CD4-positive, alpha-beta T cell treated with Interleukin-2 at 100 ng/mL for 4 hours (primary cell): ENCODE data around the gene SLA2.
"Not testable (repeated sequence)": the region's sequence is repeated elsewhere in the genome, so short reads cannot be mapped to it uniquely, and the experiment has no call there.

Source experiments
- DNase-seq: peaks from one replicate; pipeline ENCODE4 v3.0.0-alpha.2; 2020; ENCODE audit warnings: low spot score

Gene SLA2

DNA sequence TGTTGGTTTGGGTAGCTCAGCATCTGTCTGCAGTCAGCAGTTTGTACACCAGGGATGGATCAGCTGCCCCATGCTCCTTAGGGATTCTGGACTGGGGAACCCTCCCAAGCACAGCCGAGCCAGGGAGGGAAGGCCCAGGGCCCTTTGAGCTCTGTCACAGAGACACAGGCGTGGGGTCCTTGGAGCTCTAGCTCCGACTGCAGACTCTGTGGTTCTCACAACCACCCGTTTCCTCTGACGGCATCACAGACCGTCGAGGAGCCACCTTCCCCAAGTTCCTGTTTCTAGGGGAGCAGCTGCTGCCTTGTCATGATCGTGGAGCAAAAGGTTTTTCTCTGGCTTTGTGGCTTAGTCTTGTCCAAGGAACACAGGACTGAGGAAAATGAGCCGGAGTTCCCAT is at the start of gene SLA2:
Gene SLA2, minus strand, starts transcription at position 199 of the 400 bp plus-strand sequence. CDS start 4,861 bp downstream, outside the sequence.
- peak; percentile 63 for DNase-seq

- not testable (repeated sequence) for DNase-seq
Observed at GRCh38 chr20:36695467-36695866, 49.5 kb upstream of the SLA2 start.

- DNase-seq, result no peak
Observed at GRCh38 chr20:36688630-36689029, 42.6 kb upstream of the SLA2 start.

DNA sequence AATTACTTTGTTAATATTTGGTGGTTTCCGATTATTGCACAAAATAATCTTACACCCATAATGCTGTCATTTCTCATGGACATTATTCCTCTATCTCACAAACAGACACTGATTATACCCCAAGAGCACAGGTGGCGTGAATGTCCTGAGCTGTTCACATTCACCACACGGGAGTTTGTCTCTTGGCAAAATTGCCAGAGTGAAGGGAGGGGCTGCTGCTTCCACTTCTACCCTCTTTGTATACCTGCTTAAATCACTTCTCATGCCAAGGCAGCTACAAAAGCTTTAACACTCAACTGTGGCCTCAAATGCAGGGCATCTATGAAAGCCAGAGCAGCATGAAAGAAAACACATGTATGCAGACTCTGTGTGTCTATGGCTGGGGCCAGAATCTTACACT is 41.9 kb upstream of the SLA2 start:
- DNase-seq, result no peak

DNA sequence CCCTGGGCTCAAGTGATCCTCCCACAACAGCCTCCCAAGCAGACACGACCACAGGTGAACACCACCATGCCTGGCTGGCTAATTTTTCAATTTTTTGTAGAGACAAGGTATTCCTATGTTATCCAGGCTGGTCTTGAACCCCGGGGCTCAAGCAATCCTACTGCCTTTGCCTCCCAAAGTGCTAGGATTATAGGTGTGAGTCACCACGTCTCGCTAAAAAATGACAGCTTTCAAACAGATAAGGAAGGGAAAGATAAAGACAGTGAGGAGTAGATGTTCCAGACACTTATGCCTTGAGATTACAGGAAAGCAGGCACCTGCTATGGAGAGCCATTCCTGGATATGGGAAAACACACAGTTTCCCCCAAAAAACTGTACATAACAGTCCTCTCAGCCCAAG is 40.9 kb upstream of the SLA2 start:
- DNase-seq, result no peak

DNA sequence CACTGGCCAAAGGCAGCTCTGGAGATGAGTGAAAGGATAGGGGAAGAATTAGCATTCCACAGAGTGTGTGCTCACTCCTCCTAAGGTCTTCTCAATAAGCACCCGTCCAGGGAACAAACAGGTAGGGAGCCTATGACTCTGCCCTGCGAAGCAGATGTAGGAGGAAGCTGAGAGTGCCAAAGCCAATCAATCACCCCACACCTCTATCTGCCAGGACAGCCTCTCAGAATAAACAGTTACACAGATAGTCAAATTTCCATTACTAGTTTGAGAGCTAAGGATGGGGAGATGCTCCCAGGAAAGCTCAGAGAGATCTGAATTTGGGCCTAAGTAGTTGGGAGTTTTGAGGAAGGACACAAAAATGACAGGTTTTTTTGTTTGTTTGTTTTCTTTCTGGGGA is 40.5 kb upstream of the SLA2 start:
- no peak for DNase-seq

DNA sequence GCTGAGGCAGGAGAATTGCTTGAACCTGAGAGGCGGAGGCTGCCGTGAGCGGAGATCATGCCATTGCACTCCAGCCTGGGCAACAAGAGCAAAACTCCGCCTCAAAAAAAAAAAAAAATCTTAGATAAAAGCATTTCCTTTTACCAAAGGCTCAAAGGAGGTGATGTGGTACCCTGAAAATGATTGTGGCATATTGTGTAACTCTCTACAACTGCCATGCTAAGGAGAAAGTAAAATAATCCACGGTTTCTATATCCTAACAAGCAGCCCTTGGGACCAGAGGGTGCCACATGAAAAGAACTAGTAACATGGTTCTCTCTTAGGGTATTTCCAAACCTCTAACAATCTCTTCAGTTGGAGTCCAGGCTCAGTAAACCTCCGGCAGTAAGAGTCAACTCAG is 38.8 kb upstream of the SLA2 start:
- DNase-seq, result no peak

DNA sequence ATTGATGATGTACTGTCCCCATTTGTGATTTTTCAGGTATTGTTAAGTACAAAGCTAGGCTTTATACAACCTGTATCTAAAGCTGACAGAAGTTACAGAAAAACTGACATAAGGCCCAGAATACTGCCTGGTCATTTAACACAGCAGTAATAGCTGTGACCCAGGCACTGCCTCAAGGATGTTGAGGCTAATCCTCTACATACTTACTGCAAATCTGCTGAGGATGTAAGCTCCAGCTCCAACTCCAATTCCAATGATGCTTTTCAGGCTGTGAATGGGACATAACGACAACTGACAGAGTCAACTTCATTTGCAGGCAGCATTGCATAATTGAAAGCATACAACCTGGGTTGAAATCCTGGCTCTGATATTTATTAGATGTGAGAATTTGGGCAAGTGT is 36.3 kb upstream of the SLA2 start:
- no peak for DNase-seq

DNA sequence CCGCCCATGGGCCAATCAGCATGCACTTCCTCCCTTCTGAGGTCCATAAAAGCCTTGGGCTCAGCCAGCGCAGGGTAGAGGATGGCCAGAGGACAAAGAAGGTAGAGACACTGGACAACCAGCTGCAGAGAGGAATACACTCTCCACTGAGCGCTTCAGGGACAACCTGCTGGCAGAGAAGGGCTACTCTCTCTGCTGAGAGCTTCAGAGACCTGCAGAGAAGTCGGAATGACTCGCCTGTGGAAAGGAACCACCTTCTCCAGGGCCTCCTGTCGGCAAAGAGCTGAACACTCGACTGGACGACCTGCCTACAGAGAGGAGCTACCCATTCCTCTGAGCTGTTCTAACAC is 31.4 kb upstream of the SLA2 start:
- DNase-seq, result no peak

GRCh38 chr20:36676701-36677421 is 30.9 kb upstream of the SLA2 start:
- DNase-seq, result no peak

DNA sequence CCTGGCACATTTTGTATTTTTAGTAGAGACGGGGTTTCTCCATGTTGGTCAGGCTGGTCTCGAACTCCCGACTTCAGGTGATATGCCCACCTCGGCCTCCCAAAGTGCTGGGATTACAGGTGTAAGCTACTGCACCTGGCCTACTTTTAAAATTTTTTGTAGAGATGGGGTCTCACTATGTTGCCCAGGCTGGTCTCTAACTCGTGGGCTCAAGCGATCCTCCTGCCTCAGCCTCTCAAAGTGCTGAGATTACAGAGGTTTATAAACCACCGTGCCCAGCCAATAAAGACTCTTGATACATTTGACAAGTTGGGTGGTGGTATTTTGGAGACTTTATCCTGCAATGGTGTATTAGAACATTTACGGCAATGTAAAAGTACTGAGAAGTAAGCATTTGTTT is 29.5 kb upstream of the SLA2 start:
- DNase-seq, result not testable (repeated sequence)

- no peak for DNase-seq
Observed at GRCh38 chr20:36672991-36673390, 27.0 kb upstream of the SLA2 start.

DNA sequence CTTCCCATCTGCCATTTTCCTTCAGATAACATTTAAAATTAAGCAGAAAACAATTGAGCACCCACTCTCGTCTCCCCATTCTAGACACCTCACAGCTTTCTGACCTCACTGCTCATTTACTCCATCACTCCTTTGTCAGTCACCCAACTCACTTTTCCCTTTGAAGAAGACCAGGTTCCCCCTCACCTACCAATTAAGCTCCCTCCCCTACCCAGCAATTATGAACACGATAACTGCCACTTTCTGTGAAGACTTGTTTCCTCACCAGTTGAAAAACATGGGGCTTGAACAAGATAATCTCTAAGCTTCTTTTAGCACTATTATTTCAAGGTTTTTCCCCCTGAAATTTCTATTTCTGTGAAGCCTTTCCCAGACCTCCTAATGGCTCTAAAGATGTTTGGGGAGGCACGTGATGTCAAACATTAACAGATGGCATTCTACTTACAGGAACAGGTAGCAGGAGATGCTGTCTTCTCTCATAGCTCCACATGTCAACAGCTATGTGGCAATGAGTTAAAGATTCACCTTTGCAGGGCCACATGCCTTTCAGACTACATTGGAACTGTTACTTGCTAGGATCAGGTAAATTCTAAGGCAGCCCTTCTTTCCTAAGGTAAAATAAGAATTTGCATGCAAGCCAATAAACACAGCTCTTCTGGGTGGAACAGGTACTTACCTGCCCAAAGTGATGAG is 24.8 kb upstream of the SLA2 start:
- no peak for DNase-seq

DNA sequence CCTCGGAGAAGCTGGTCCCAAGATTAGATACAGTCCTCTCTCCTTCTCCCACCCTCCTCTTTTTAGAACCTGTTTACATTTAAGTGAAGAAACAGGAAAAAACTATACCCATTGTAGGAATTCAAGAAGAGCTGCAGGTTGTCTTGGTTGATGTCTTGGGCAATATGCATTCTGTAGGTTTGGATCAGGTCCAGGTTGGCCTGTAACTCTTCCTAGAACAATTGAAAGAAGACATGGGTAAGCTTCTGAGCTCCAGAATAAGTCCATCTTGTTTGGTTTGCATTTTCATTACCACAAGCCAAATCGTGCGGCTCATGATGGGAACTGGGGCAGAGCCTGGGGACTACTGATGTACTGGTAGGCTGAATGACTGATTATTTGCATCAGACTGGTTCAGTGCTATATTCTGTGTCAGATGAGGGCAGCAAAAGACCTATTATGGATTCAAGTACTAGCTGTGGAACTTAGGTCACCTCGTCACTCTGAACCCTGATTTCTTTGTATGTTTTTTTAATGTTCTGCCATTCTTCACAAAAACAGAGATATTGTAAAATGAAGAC is 20.3 kb upstream of the SLA2 start:
- DNase-seq, result no peak

DNA sequence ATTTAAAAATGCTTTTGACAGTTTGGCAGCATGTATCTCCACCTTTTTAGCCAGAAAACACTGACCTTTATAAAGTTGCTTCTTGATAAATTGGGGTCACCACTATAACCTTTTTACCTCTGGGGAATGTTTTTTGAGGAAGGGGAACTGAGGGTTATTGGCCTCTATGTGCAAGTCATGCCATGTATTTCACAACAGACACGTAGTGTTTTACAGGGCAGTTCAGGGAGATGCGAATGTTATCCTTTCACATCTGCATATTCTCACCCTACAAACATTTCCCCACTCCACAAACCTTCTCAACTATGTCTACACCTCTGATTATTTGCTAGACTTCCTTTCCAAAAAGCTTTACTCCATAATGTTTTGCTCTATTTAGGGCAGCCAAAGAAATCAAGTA is 17.0 kb upstream of the SLA2 start:
- DNase-seq, result no peak

GRCh38 chr20:36658300-36658699 is 12.3 kb upstream of the SLA2 start:
- DNase-seq, result peak; percentile 57

DNA sequence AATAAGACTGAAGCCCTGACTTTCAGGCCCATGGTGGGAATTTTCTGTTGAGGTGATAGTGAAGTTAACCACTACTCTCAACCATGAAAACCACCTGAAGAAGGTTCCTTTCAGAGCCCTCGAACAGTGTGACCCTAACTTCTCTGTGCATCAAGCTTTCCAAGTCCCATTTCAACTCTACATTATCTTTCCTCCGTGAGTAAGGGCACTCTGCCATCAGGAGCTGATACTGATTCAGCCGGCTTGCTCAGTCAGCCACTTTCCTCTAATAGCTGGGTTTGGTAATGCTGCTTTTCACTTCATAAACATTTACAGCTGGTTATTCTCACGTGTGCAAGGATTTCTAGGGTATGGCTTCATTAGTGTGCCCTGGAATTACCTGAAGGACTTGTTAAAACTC is 10.7 kb upstream of the SLA2 start:
- DNase-seq, result no peak

GRCh38 chr20:36655004-36655403 is 9.0 kb upstream of the SLA2 start:
- DNase-seq, result no peak

- DNase-seq, result no peak
Observed at GRCh38 chr20:36654506-36654905, 8.5 kb upstream of the SLA2 start.

- no peak for DNase-seq
Observed at GRCh38 chr20:36653456-36653855, 7.5 kb upstream of the SLA2 start.

- DNase-seq, result no peak
Observed at GRCh38 chr20:36647196-36648121, 1.5 kb upstream of the SLA2 start.

DNA sequence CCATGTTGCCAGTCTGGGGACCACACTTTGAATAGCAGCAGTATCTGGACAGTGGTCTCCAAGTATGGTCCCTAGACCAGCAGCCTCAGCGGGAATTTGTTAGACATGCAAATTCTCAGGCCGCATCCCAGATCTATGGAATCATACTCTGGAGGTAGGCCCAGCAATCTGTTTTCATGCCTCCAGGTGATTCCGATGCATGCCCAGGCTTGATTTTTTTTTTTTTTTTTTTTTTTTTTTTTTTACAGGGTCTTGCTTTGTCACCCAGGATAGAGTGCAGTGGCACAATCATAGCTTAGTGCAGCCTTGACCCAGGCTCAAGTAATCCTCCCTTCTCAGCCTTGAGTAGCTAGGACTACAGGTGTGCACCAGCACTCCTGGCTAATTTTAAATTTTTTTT is 682 bp upstream of the SLA2 start:
- DNase-seq, result no peak

- no peak for DNase-seq
Observed at GRCh38 chr20:36645353-36645752, 643 bp downstream of the SLA2 start.
